GM18951 (cell line): ENCODE data around the gene RNF2.

Experiments
- POLR2A ChIP-seq: IDR thresholded peaks from 4 replicates; pipeline ENCODE4 v1.6.1; 2011; ENCODE audit warnings: mild to moderate bottlenecking; ENCODE audit not compliant: insufficient read length, insufficient read depth; ENCODE audit errors: extremely low read depth
- in situ Hi-C: fragments of 300-500 bp; cut with MboI; formaldehyde crosslinking; loops from one replicate; pipeline ENCODE4 v1.12.0; 2022; ENCODE audit warnings: low sequenced_read_pairs, mixed read lengths, inconsistent platforms; ENCODE audit not compliant: unreplicated experiment

The RNF2 gene

GRCh38 chr1:185091480-185091879, 46.1 kb downstream of the RNF2 start:
- no peak for TF ChIP-seq POLR2A
- in situ Hi-C loops = no loop called here

- TF ChIP-seq POLR2A = no peak
- in situ Hi-C loops = no loop called here
Measured at GRCh38 chr1:185094761-185095160, 49.4 kb downstream of the RNF2 start.

- in situ Hi-C loops = no loop called here
- no peak for TF ChIP-seq POLR2A
Measured at GRCh38 chr1:185096531-185096930, 51.2 kb downstream of the RNF2 start.

- no peak for TF ChIP-seq POLR2A
- in situ Hi-C loops = no loop called here
Measured at GRCh38 chr1:185104083-185104482, 58.7 kb downstream of the RNF2 start.

- in situ Hi-C loops = no loop called here
- no peak for TF ChIP-seq POLR2A
Measured at GRCh38 chr1:185105121-185105520, 59.8 kb downstream of the RNF2 start.

- TF ChIP-seq POLR2A = no peak
- in situ Hi-C loops = no loop called here
Measured at GRCh38 chr1:185108321-185108720, 63.0 kb downstream of the RNF2 start.

- in situ Hi-C loops = no loop called here
- no peak for TF ChIP-seq POLR2A
Measured at GRCh38 chr1:185110145-185110544, 64.8 kb downstream of the RNF2 start.

- in situ Hi-C loops = no loop called here
- TF ChIP-seq POLR2A = no peak
Measured at GRCh38 chr1:185111873-185112272, 66.5 kb downstream of the RNF2 start.

- in situ Hi-C loops = no loop called here
- no peak for TF ChIP-seq POLR2A
Measured at GRCh38 chr1:185112356-185112755, 67.0 kb downstream of the RNF2 start.

- TF ChIP-seq POLR2A = no peak
- in situ Hi-C loops = no loop called here
Measured at GRCh38 chr1:185129708-185130107, 84.3 kb downstream of the RNF2 start.

GRCh38 chr1:185132534-185132933, 87.2 kb downstream of the RNF2 start:
- TF ChIP-seq POLR2A = no peak
- in situ Hi-C loops = no loop called here

GRCh38 chr1:185137896-185138545, 92.7 kb downstream of the RNF2 start:
- TF ChIP-seq POLR2A = no peak
- in situ Hi-C loops = no loop called here

GRCh38 chr1:185139246-185139645, 93.9 kb downstream of the RNF2 start:
- TF ChIP-seq POLR2A = no peak
- in situ Hi-C loops = no loop called here

- in situ Hi-C loops = no loop called here
- no peak for TF ChIP-seq POLR2A
Measured at GRCh38 chr1:185144233-185144632, 98.9 kb downstream of the RNF2 start.

GRCh38 chr1:185151215-185151614, 105.9 kb downstream of the RNF2 start:
- TF ChIP-seq POLR2A = no peak
- in situ Hi-C loops = loop anchor here (25.0 kb wide), 1 partner anchor 339 kb away; no protein-coding TSS in a partner anchor
